Activated T-helper 17 cell treated with anti-CD3 and anti-CD28 coated beads, Interleukin-2, amount 50 U/mL, for 72 hours (primary cell): ENCODE data around the gene RIC8B. TPM values are rescaled to one million over a fixed set of nuclear protein-coding genes. Genes with fewer than 3 reads are reported as not detected.
"Not testable (repeated sequence)": the region's sequence is repeated elsewhere in the genome, so short reads cannot be mapped to it uniquely, and the experiment has no call there.

Experiments used
- ATAC-seq: fragments of 150-1000 bp; cut with Tn5 transposase; replicated peaks from 2 replicates; pipeline ENCODE4 v1.10.0; 2021; ENCODE audit warnings: mild to moderate bottlenecking, moderate library complexity
- H3K27ac Mint-ChIP-seq: one replicate; pipeline ENCODE4 v1.8.0; 2022; ENCODE audit warnings: mixed read lengths
- H3K27me3 Mint-ChIP-seq: one replicate; pipeline ENCODE4 v1.8.0; 2022; ENCODE audit warnings: mixed read lengths
- H3K36me3 Mint-ChIP-seq: one replicate; pipeline ENCODE4 v1.8.0; 2022; ENCODE audit warnings: low read depth, mild to moderate bottlenecking, mixed read lengths
- H3K4me1 Mint-ChIP-seq: one replicate; pipeline ENCODE4 v1.8.0; 2022; ENCODE audit warnings: mixed read lengths
- H3K4me3 Mint-ChIP-seq: one replicate; pipeline ENCODE4 v1.8.0; 2022; ENCODE audit warnings: mild to moderate bottlenecking, mixed read lengths
- H3K9me3 Mint-ChIP-seq: one replicate; pipeline ENCODE4 v1.8.0; 2022; ENCODE audit warnings: mixed read lengths
- total RNA-seq, 2 donors: library from RNA; stranded (reverse); gene quantifications; one replicate each; pipeline ENCODE4 v1.2.3, GENCODE V29; 2022

Gene RIC8B
- total RNA-seq, 2 donors from 2014 or later, result 14.9 to 15.9 TPM

DNA sequence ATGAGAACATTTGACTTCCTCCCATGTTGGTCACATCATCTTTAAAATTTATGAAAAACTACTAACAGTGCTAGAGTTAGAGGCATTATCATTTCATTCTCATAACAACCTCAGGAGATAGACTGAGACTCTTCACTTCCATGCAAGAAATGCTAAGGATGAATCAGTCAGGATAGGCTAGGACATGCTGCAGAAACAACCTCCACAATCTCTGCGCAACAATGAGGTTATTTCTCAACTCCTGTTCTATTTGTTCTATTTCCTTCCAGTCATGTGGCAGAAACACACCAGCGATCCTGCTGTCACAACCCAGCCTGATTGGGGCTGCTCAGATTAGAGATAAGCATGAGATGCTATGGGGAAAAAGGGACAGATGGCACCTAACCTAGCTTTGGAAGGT lies 132.2 kb downstream of the RIC8B start:
- Mint-ChIP-seq H3K4me3 (no peak overlapping the region), H3K9me3 (no peaks in the 10 kb centered on the region), H3K27me3 (peaks cover 19% of the 10 kb centered on the region), H3K4me1 (peaks cover 8% of the 10 kb centered on the region), H3K36me3 (no peaks in the 10 kb centered on the region), H3K27ac (no peak overlapping the region)
- ATAC-seq, result no peak

DNA sequence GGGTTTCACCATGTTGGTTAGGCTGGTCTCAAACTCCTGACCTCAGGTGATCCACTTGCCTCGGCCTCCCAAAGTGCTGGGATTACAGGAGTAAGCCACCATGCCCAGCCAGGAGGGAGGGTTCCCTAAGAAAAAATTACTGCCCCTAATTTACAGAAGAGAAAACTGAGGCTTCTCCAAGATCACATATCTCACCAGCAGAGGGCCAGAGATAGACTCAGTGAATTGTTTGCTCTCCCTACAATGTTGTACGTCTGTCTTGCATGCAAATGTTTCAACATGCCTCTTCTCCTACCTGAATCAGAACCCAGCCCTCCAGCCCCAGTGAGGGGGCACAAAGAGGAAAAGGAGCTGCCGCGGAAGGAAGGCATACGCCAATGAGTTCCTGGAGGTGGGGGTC lies 132.9 kb downstream of the RIC8B start:
- ATAC-seq, result no peak
- Mint-ChIP-seq H3K27me3 (peaks cover 14% of the 10 kb centered on the region), H3K27ac (no peak overlapping the region), H3K4me1 (peaks cover 8% of the 10 kb centered on the region), H3K36me3 (no peaks in the 10 kb centered on the region), H3K4me3 (no peak overlapping the region), H3K9me3 (no peaks in the 10 kb centered on the region)

DNA sequence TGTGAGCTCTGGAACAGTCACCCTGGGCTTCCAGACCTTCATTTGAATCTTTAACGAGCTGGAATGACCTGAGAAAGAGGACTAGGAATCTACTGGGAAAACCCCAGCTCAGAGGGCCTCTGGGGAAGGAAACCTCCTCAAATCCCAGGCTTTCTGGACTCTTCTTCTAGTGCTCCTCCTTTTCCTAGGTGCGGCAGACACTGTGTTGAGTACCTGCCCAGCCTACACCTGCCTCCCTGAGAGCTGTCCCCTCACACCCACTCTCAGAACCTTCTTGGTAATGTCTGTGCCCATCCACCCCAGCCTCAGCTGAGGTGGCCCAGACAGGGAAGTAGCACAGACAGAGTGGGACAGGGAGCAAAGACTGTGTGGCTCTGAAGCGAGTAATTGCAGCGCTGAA lies 133.4 kb downstream of the RIC8B start:
- ATAC-seq, result no peak
- Mint-ChIP-seq H3K4me1 (peaks cover 8% of the 10 kb centered on the region), H3K27ac (no peak overlapping the region), H3K36me3 (no peaks in the 10 kb centered on the region), H3K4me3 (no peak overlapping the region), H3K9me3 (no peaks in the 10 kb centered on the region), H3K27me3 (peaks cover 10% of the 10 kb centered on the region)

DNA sequence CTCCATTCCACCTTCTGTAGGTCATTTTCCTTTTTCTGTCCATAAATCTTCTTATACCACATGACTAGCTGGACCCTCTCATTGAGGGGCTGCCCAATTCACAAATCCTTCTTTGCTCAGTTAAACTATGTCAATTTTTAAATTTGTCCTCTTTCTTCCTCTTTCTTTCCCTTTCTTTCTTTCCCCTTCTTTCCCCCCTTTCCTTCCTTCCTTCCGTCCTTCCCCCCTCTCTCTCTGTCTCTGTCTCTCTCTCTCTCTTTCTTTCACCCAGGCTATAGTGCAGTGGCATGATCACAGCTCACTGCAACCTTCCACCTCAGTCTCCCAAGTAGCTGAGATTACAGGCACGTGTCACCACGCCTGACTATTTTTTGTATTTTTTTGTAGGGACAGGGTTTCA lies 134.1 kb downstream of the RIC8B start:
- ATAC-seq, result no peak
- H3K27me3 Mint-ChIP-seq, result peaks cover 5% of the 10 kb centered on the region
- no peaks in the 10 kb centered on the region for H3K9me3 Mint-ChIP-seq
- H3K27ac Mint-ChIP-seq, result peak overlapping the region; percentile 58
- no peaks in the 10 kb centered on the region for H3K36me3 Mint-ChIP-seq
- H3K4me3 Mint-ChIP-seq, result no peak overlapping the region
- H3K4me1 Mint-ChIP-seq, result peaks cover 8% of the 10 kb centered on the region

DNA sequence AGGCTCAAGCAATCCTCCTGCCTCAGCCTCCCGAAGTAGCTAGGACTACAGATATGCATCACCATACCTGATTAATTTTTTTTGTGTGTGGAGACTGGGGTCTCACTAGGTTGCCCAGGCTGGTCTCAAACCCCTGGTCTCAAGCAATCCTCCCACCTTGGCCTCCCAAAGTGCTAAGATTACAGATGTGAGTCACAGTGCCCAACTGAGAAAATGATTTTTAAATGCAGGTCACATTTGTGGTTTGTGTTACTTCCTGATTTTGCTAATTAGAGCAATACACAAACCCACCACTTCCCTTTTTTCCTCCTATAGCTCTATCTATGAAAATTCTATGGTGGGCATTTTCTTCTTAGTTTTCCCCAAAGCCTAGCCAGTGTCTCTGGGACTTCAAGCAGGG lies 135.7 kb downstream of the RIC8B start:
- H3K9me3 Mint-ChIP-seq, result no peaks in the 10 kb centered on the region
- peak overlapping the region; percentile 56 for H3K27ac Mint-ChIP-seq
- H3K27me3 Mint-ChIP-seq, result no peaks in the 10 kb centered on the region
- no peak overlapping the region for H3K4me3 Mint-ChIP-seq
- peak; percentile 10 for ATAC-seq
- H3K36me3 Mint-ChIP-seq, result no peaks in the 10 kb centered on the region
- H3K4me1 Mint-ChIP-seq, result peaks cover 14% of the 10 kb centered on the region

DNA sequence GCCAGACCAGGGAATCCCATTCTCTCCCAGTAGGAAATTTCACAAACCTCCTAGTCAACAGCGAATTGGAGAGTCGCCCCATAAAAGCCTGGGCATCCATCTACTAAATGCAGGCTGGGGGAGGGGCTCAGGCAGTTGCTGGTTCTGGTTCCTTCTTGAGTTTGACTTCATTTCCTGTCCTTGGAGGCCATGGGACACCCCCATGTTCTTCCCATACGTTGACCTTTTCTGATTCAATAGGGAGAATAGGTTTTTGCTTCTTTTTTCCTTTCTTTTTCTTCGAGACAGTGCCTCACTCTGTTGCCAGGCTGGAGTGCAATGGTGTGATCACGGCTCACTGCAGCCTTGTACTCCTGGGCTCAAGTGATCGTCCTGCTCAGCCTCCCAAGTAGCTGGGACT lies 137.1 kb downstream of the RIC8B start:
- Mint-ChIP-seq H3K27me3 (no peaks in the 10 kb centered on the region), H3K9me3 (no peaks in the 10 kb centered on the region), H3K27ac (peak overlapping the region; percentile 56), H3K4me3 (no peak overlapping the region), H3K4me1 (peaks cover 21% of the 10 kb centered on the region), H3K36me3 (no peaks in the 10 kb centered on the region)
- no peak for ATAC-seq

DNA sequence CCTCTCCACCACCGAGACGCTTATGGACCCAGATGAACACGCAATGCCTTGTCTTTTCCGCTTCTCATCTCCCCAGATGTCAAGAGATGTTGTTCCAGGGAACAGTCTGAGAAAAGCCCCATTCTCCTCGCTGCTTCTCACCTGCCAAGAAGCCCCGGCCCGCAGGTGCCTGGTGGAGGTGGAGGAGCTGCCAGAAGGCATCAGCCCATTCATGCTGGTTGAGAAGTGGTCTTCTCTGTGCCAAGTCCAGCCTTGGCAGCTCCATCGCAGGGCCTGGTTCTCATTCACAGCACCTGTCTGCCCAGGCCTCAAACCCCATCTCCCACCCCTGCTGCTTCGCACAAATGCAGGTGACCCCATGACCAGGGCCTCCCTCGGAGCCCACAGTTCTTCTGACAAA lies 139.0 kb downstream of the RIC8B start:
- Mint-ChIP-seq H3K27ac (no peak overlapping the region), H3K4me1 (peaks cover 21% of the 10 kb centered on the region), H3K27me3 (no peaks in the 10 kb centered on the region), H3K36me3 (no peaks in the 10 kb centered on the region), H3K9me3 (no peaks in the 10 kb centered on the region), H3K4me3 (no peak overlapping the region)
- ATAC-seq, result no peak

DNA sequence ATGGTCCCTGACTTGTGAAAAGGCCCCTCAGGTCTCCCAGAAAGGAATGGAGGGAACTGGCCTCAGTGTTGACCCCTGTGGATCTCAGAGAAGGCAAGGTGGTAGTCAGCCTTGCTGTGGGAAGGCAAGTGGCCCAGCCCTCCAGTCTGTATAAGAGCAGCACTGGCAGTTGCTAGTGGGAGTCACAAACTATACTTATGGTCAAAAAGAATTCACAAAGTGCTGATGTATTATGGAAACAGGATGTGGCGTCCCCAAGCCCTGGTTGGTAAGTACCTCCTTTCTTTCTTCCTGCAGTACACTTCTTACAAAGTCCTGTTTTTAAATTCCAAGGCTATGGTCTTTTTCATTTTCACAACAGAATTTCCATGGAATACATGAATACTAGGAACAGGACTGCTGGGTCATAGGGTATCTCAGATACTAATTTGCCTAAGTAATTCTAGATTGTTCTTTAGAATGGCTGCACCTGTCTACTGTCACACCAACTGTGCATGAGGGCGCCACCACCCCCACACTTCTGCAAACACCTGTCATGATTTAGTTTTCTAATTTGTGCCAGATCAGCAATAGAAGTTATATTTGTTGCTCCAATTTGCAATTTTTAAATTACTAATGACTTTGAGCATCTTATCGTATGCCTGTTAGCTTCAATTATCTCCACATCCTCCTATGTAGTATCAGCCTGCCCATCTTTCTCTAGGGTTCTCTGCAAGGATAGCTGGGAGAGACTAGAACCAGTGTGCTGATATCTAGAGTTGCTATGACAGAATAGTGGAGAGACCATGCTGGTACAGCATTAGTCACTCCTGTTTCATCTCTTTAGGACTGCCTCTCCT lies 140.5 kb downstream of the RIC8B start:
- H3K27me3 Mint-ChIP-seq, result peaks cover 3% of the 10 kb centered on the region
- peak overlapping the region; percentile 64 for H3K27ac Mint-ChIP-seq
- ATAC-seq, result peak; percentile 88
- H3K36me3 Mint-ChIP-seq, result no peaks in the 10 kb centered on the region
- H3K4me1 Mint-ChIP-seq, result peaks cover 21% of the 10 kb centered on the region
- H3K4me3 Mint-ChIP-seq, result peak overlapping the region; percentile 23
- no peaks in the 10 kb centered on the region for H3K9me3 Mint-ChIP-seq

DNA sequence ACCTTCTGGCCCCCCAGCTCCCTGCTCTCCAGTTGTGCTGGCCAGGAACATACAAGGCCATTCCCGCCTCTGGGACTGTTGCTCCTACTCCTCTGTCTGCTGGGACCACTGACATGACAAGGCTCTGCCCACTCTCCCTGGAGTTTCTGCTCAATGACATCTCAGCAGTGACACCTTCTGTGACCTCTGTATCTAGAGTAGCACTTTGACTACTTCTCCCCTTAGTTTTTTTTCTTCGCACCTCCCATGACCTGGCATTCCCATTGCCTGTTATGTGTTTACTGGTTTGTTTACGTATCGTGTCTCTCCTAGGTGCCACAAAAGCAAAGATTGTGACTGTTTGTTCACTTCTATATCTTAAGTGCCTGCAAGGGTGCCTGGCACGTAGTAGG lies 141.1 kb downstream of the RIC8B start:
- Mint-ChIP-seq H3K36me3 (no peaks in the 10 kb centered on the region), H3K4me1 (peaks cover 16% of the 10 kb centered on the region), H3K27me3 (peaks cover 3% of the 10 kb centered on the region), H3K27ac (peak overlapping the region; percentile 64), H3K9me3 (no peaks in the 10 kb centered on the region), H3K4me3 (peak overlapping the region; percentile 23)
- peak; percentile 50 for ATAC-seq

DNA sequence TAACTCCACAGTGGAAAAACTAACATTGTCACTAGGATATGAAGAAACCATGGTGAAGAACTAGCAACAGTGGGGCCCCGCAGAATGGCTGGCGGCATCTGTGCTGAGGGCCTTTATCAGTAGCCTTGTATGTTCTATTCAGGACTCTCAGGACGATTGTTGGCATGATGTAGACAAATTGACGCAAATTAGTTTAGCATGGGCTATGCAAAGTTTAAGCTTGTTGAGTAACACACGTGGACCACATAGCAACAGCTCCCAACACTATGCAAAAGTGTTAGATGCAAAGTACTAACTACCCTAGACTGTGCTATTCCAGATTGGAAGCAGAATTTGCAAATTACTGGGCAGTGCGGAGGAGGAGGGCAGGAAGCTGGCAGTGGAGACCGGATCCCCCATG lies 143.0 kb downstream of the RIC8B start:
- Mint-ChIP-seq H3K36me3 (no peaks in the 10 kb centered on the region), H3K4me3 (no peak overlapping the region), H3K9me3 (no peaks in the 10 kb centered on the region)

DNA sequence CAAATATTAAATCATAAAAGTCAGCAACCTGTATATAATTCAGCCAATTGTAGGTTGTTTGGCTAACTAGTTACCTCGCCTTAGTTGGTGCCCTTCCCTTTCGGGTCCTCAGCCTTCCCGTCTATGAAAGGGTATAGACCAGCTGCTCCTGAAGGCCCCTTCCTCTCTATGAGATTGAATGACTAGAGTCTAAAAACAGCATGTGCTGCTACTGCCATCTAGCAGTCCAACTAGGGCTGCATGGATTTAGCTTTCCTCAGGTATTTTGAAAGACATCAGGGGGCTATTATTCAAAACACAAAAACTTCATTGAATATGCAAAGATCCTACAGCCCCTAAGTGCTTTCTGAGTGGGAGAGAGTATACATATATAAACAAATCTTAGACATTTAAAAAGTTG lies 144.3 kb downstream of the RIC8B start:
- H3K27ac Mint-ChIP-seq, result no peak overlapping the region
- peaks cover 13% of the 10 kb centered on the region for H3K4me1 Mint-ChIP-seq
- H3K27me3 Mint-ChIP-seq, result peaks cover 3% of the 10 kb centered on the region
- no peak overlapping the region for H3K4me3 Mint-ChIP-seq
- H3K36me3 Mint-ChIP-seq, result no peaks in the 10 kb centered on the region
- no peak for ATAC-seq
- H3K9me3 Mint-ChIP-seq, result no peaks in the 10 kb centered on the region

More for the DNA sequence above, 143.0 kb downstream of the RIC8B start:
- ATAC-seq, result no peak
- no peak overlapping the region for H3K27ac Mint-ChIP-seq
- H3K4me1 Mint-ChIP-seq, result peaks cover 13% of the 10 kb centered on the region
- peaks cover 3% of the 10 kb centered on the region for H3K27me3 Mint-ChIP-seq

DNA sequence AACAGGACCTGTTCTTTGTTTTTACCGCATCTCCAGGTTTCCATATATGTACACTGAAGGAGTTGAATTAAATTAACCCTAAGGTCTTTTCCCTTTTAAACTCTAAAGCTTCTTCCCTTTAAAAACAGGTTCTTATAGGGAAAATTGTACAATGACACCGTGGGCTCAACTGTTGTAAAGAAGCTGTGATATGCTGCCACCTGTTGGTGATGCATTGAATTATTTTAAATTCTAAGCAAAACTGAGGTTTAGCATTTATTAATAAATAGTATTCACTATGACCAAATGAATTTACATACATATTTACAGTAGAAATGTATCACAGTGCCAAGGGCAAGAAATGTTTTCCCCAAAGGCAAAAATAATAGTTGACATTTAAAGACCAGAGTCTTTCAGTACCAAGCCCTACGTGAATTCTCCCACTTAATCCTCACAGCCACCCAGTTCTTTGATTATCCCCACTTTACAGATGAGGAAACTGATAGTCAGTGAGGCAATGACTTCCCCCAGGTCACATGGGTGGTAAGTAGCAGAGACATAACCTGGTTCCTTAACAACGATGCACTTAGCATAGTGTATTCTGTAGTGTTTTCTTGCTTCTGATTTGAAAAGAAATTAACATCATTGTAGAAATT lies 145.5 kb downstream of the RIC8B start:
- H3K36me3 Mint-ChIP-seq, result no peaks in the 10 kb centered on the region
- H3K27ac Mint-ChIP-seq, result no peak overlapping the region
- no peak overlapping the region for H3K4me3 Mint-ChIP-seq
- ATAC-seq, result no peak
- H3K27me3 Mint-ChIP-seq, result peaks cover 3% of the 10 kb centered on the region
- H3K4me1 Mint-ChIP-seq, result peaks cover 9% of the 10 kb centered on the region
- peaks cover 5% of the 10 kb centered on the region for H3K9me3 Mint-ChIP-seq

DNA sequence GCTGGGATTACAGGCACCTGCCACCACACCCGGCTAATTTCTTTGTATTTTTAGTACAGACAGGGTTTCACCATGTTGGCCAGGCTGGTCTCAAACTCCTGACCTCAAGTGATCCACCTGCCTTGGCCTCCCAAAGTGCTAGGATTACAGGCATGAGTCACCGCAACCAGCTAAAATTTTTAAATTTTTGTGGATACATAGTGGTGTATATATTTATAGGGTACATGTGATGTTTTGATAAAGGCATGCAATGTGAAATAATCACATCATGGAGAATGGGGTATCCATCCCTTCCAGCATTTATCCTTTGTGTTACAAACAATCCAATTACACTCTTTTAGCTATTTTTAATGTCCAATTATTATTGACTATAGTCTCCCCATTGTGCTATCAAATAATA lies 147.5 kb downstream of the RIC8B start:
- H3K4me1 Mint-ChIP-seq, H3K4me3 Mint-ChIP-seq, H3K27ac Mint-ChIP-seq, H3K9me3 Mint-ChIP-seq, ATAC-seq, H3K36me3 Mint-ChIP-seq, H3K27me3 Mint-ChIP-seq: not testable (repeated sequence)

DNA sequence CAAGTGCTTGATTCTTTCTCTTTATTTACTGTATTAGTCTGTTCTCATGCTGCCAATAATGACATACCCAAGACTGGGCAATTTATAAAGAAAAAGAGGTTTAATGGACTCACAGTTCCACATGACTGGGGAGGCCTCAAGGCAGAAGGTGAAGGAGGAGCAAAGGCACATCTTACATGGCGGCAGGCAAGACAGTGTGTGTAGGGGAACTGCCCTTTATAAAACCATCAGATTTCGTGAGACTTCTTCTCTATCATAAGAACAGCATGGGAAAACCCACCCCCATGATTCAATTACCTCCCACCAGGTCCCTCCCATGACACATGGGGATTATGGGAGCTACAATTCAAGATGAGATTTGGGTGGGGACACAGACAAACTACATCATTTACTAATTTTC lies 149.1 kb downstream of the RIC8B start:
- H3K27me3 Mint-ChIP-seq, H3K27ac Mint-ChIP-seq, ATAC-seq, H3K4me1 Mint-ChIP-seq, H3K36me3 Mint-ChIP-seq, H3K9me3 Mint-ChIP-seq, H3K4me3 Mint-ChIP-seq: not testable (repeated sequence)

DNA sequence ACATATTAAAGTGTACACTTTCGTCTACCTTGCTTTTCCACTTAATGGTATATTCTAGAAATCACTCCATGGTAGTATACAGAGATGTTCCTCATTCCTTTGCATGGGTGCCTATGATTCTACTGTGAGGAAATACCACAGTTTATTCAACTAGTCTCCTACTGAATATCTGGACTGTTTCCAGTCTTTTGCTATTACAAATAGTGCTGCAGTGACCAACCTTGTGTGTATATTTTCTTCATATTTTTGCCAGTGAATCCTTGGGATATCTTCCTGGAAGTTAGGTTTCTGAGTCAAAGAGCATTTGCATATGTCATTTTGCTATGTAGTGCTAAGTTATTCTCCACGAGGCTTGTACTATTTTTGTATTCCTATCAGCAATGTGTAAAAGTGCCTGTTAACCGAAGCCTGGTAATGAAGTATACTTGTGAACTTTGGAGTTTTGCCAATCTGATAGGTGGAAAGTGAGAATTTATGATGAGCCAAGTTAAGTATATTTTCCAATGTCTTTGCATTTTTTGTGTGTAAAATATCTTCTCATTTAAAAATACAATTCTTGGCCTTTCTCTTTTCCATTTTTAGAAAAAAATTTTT lies 149.9 kb downstream of the RIC8B start:
- H3K27ac Mint-ChIP-seq, result no peak overlapping the region
- peaks cover 5% of the 10 kb centered on the region for H3K9me3 Mint-ChIP-seq
- ATAC-seq, result no peak
- H3K27me3 Mint-ChIP-seq, result peaks cover 5% of the 10 kb centered on the region
- no peaks in the 10 kb centered on the region for H3K36me3 Mint-ChIP-seq
- H3K4me1 Mint-ChIP-seq, result no peaks in the 10 kb centered on the region
- no peak overlapping the region for H3K4me3 Mint-ChIP-seq
